GM18873 (cell line): ENCODE data around the gene CDC45.
"Not testable (repeated sequence)": the region's sequence is repeated elsewhere in the genome, so short reads cannot be mapped to it uniquely, and the experiment has no call there.

Source experiments
- ATAC-seq: cut with Tn5 transposase; IDR thresholded peaks from one replicate; pipeline ENCODE4 v1.9.1; 2021; ENCODE audit warnings: mild to moderate bottlenecking, moderate library complexity, moderate number of reproducible peaks; ENCODE audit not compliant: unreplicated experiment, low FRiP score

The CDC45 gene, protein sequence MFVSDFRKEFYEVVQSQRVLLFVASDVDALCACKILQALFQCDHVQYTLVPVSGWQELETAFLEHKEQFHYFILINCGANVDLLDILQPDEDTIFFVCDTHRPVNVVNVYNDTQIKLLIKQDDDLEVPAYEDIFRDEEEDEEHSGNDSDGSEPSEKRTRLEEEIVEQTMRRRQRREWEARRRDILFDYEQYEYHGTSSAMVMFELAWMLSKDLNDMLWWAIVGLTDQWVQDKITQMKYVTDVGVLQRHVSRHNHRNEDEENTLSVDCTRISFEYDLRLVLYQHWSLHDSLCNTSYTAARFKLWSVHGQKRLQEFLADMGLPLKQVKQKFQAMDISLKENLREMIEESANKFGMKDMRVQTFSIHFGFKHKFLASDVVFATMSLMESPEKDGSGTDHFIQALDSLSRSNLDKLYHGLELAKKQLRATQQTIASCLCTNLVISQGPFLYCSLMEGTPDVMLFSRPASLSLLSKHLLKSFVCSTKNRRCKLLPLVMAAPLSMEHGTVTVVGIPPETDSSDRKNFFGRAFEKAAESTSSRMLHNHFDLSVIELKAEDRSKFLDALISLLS

DNA sequence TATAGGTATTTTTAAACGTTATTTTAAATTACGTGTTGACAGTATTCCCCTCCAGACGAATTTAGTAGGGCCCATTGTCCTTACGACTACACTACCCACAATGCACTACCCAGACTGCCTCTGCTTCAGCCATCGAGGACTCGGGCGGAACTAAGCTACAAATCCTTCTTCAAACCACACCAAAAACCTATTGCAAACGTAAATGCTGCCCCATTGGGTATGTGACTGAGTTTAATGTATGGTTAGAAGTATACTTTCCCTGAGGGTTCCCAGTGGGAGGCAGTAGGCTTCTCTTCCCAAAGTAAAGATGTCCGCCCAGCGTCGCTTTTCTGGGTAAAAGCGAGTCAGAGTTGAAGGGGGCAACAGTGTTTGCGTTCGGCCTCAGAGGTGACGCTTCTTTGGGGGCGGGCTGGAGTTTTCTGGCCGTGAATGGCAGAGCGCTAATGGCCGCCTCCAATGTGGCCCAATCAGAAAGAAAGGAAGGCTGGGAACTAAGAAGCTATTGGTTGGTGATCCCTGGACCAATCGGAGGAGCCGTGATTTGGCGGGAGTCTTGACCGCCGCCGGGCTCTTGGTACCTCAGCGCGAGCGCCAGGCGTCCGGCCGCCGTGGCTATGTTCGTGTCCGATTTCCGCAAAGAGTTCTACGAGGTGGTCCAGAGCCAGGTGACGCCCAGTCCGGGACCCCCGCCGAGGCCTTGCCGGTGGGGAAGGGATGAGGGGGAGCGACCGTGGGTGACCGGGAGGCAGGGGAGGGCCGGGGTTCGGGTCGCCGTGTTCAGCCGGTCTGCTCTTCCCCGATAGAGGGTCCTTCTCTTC is at the start of gene CDC45:
CDC45 (plus strand) TSS at position 566 of the 818 bp plus-strand sequence; CDS start at position 615, 49 bp downstream.
- peak; percentile 70 for ATAC-seq

DNA sequence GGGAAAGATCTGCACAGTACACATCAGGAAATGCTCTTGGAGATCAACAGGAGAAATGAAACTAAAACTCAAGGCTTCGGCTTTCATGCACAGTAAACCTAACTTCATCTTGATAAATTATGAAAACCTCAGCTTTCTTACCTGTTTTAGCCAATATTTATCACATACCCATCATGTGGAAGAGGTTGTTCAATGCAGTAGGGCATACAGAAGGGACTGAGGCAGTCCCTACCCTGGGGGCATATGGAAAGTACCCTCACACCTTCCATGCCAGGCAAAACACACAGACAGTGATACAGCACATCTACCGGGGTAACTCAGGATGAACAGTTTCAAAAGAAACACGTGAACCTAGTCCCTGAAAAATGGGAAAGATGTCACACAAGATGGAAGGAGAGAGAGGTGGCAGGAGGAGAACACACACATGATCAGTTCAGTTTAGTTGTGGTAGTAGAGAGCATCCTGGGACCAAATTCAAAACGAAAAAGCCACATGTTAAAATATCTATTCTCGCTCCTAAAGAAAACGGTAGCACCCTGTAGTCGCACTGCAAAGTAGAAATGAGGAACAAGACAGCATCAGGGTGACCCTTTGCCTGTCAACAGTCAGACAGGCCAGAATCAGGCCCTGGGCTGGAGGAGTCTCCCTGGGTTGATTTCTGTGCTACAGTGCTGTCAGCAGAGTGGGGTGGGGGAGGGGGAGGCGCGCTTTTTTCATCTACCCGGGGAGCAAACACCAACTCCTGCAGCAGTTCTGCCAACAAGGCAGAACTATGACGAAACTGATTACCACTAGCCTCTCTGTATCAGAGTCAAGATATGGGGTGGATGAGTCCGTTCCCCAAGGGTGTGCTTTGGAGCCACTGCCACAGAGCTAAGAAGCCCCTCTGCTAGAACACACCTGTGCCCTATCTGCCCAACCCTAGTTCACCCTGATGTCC is 49.5 kb upstream of the CDC45 start:
- no peak for ATAC-seq

DNA sequence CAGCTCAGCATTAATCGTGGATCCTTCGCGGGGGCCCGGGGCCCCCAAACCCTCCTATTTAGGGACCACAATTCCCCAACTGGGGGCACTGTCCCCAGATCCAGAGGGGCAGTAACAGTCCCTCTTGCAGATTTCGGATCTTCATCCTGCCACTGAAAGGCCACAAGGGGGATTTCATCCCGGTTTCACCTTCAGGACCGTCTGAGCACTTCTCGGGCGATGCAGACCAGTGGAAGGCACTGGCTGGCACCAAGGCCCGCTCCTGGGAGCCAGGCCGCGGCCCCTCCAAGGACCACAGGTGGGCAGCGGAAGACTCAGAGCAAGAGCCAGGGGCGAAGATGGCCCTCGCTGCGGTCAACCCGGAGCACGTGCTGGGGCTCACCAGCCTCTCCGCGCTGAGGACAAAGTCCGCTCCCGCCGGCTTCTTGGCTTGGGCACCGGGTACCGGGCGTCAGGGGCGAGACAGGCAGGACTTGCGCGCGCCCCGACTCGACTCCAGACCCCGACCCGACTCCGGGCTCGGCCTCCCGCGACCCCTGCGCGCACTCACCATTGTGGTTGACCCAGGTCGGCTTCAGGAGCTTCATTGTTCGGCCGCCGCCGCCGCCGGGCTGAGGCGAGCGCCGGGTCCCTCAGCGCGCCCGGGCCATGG is 48.7 kb upstream of the CDC45 start:
- no peak for ATAC-seq

DNA sequence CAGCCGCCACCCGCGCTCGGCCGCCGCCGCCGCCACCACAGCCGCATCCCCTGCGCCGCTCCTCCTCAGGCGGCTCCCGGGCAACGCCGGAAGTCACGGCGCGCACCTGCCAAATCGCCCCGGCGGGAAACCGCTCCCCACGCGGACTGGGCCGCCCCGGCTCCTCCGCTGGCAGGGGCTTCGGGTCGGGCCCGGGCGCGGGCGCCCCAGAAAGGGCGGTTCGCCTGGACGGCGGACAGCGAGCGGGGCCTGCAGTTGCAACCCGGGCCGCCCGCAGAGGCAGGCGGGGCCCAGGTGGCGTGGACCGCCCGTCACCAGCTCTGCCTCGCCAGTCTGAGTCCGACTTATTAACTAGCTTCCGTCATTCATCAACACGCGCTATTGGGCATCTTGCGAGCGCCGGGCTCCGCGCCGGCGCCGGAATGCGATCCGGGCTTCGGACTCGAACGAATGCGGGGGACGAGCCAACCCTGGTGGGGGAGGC is 48.0 kb upstream of the CDC45 start, which contains the start of gene HIRA:
HIRA (minus strand) TSS at position 85 of the 484 bp plus-strand sequence. CDS start 257 bp downstream, outside the sequence.
- peak; percentile 37 for ATAC-seq

DNA sequence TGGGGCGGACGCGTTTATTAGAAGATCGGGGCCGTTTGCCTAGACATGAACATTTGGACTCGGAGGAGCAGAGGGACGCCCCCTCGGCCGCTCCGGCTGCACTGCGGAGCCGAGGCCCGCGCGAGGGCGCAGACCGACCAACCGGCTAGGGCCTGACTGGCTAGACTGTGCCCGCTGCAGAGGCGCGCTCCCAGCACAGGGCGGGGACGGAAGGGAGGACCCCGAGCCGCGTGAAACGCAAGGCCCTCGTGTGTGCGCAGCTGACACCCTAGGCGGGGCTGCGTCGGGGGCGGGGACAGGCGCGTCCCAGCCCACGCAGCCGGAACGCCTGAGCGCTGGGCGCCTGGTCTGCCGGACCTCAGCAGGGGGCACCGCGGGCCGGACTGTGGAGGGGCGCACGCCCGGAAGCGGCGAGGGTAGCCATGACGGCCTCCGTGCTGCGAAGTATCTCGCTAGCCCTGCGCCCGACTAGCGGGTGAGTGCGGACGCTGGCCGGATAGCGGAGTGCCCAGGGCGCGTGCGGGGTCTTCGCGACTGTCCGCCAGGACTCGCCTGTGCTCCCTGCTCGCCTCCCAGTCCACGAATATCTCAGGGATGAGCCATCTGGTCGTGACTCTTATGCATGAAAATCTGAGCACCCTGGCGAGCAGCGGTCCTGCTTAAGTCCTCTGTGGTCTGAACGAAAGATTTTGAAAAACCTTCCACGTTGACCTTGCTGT is 47.4 kb upstream of the CDC45 start, which contains the start of gene MRPL40:
MRPL40 (plus strand) TSS at position 413 of the 719 bp plus-strand sequence; CDS start at position 423, 10 bp downstream.
- ATAC-seq, result peak; percentile 52

DNA sequence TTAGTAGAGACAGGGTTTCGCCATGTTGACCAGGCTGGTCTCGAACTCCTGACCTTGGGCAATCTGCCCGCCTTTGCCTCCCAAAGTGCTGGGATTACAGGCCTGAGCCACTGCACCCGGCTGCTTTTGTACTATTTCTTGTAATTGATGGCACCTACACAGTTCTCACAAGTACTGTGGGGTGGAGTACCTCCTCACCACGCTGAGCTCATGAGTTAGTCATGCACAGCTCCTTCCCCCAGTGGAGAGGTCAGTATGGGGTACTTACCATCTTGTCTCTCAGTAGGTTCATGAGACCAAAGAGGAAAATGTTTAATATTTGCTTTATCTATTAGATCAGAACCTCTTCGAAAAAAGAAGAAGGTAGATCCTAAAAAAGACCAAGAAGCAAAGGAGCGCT is 45.3 kb upstream of the CDC45 start:
- ATAC-seq, result no peak

DNA sequence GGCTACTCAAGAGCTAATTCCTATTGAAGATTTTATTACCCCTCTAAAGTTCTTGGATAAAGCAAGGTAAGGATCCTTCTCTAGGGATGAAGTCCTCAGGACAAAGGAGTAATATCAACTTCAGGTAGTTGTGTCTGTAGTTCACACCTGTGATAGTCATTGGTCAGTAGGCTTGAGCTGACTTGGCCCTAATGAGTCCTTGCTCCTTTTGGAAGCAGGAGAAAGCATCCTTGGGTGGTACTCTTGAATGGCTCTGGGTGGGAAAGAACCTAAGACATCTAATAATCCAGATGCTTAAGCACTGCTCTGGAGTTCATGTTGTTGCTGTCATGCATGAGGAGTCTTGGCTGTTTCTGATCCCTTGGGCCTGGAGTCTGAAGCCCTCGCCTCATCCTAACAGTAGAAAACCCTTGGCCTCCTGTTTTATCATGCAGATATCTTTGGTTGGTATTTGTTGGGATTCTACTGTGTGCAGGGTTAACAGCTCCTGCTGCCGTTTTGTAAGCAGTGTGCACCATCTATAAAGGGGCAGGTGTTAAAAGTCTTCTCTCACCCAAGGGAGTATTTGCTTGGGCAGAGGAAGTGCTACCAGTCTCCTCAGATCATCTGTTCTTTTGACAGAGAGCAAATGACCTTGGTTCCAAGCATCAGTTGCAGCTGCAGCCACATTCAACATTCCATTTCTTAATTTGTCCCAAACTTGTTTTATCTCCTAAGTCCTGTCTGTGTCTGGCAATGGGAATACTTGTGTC is 44.7 kb upstream of the CDC45 start:
- ATAC-seq, result no peak

DNA sequence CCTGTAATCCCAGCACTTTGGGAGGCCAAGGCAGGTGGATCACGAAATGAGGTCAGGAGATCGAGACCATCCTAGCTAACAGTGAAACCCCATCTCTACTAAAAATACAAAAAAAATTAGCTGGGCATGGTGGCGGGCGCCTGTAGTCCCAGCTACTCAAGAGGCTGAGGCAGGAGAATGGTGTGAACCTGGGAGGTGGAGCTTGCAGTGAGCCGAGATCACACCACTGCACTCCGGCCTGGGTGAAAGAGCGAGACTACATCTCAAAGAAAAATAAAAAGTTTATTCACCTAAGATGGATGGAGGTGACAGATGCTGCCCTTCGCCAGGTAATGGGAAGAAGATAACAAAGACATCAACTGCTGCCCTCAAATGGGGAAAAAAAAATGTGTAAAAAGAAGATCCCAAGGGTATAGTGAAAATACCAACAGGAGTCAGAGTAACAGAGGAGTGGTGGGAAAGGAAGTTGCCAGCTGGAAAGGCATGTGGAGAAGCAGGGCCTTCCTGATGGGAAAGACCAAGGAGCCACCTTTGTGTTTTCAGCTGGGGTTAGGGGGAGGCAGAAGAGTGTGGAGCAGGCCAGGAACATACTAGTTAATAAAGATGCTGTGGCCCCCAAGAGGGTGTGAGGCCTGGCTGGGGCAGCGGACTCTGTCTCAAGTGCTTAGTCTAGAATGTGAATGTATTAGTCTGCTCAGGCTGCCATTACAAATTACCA is 43.1 kb upstream of the CDC45 start:
- ATAC-seq, result not testable (repeated sequence)

DNA sequence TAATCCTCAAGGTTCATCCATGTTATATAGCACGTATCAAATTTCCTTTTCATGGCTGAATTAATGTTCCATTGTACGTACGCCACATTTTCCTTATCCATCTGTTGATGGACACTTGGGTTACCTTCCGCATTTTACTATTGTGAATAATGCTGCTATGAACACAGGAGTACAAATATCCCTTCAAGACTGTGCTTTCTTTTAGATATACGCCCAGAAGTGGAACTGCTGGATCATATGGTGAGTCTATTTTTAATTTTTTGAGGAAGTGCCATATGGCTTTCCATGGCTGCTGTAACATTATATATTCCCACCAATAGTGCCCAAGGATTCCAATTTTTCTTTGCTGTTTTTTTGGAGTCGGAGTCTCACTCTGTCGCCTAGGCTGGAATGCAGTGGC is 41.4 kb upstream of the CDC45 start:
- ATAC-seq, result no peak

DNA sequence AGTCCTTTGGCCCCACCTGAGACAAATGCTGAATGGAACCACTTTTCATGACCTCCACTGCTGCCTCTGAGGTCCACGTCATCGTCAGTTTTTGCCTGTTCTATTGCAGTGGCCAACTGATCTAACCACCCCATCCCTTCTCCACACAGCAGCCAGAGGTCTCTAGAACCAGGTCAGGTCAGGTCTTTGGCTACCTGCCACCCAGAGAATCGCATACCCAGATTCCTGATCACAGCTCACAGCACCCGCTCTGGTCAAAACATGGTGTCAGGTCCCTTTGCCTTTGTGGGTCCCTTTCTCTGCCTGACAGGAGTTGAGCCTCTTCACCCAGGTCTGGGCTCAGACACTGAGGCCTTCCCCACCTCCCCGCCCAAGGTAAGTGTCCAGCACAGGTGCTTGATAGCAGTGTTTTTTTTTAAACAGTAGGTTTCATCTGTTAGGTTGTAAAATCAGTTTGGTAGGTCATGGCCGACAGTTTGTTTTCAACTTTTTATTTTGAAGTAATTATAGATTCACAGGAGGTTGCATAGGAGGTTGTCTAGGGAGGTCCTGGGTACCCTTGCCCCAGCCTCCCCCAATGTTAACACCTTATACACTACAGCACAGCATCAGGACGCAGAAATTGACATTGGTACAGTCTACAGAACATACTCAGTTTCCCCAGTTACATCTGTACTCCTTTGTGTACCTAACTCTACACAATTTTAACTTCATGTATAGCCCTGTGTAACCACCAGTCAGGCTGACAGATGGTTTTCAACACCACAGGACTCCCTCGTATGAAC is 39.1 kb upstream of the CDC45 start:
- no peak for ATAC-seq

DNA sequence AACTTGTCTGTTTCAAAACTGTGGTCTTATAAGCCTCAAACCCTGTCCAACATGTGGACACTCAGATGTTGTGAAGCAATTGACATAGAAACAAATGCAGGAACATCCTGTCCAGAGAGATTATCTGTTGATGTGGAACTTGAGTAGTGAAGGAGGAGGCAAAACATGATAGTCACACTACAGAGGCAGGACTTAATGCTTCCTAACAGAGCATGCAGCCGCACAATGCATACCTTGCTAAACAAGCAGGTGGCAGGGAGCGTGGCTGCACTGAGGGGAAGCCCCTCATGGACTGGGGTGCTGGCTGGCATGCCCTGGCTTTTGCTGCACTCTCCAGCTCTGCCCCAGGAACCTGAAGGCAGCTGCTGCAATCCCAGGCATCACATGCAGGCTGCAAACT is 37.6 kb upstream of the CDC45 start:
- ATAC-seq, result no peak

DNA sequence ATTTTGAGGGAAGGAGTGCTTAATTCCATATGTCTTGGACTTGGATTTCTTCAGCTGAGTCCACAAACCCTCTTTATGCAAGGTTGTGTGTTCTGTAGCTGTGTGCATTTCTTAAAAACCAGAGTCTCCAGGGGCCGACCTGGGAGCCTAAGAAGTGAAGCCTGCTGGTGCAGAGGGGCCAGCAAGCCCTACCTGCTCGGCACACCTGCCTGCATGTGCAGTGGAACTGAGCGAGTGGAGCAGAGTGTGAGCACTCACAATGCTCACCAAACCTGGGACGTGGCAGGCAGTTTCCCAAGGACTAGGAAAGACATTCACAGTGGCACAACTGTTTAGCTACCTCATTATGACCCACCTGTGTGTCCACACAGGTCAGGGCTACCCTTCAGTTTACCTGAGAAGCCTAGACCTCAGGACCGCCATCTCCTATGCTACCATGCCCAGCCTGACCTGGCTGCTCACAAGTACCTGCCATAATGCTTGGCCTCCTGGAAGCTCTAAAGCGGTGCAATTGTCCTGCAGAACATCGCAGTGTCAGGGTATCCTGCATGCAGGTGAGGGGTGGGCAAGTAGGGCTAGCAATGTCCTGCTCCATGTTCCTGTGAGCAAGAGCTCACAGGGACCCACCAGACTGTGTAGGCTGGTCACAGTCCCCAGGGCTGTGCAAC is 36.0 kb upstream of the CDC45 start:
- ATAC-seq, result no peak

DNA sequence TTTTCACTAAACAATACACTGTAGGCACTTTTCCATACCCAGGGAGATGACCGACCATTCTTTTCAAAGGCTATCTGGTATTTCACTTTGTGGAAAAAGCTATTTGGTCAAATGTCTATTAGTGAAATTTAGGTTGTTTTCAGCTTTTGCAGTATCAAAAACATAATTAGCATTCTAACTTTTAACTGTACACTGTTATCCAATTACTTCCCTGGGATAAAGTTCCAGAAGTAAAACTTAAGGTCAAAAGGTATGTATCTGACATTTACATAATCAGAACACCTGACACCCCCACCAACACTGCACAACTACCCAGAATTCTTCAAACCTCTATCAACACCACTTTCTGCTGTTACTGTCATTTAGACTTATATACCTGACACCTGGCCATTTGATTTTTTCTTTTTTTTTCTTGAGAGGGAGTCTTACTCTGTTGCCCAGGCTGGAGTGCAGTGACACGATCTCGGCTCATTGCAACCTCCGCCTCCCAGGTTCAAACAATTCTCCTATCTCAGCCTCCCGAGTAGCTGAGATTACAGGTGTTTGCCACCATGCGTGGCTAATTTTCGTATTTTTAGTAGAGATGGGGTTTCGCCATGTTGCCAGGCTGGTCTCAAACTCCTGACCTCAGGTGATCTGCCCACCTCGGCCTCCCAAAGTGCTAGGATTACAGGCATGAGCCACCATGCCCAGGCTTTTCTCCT is 34.3 kb upstream of the CDC45 start:
- ATAC-seq, result not testable (repeated sequence)

DNA sequence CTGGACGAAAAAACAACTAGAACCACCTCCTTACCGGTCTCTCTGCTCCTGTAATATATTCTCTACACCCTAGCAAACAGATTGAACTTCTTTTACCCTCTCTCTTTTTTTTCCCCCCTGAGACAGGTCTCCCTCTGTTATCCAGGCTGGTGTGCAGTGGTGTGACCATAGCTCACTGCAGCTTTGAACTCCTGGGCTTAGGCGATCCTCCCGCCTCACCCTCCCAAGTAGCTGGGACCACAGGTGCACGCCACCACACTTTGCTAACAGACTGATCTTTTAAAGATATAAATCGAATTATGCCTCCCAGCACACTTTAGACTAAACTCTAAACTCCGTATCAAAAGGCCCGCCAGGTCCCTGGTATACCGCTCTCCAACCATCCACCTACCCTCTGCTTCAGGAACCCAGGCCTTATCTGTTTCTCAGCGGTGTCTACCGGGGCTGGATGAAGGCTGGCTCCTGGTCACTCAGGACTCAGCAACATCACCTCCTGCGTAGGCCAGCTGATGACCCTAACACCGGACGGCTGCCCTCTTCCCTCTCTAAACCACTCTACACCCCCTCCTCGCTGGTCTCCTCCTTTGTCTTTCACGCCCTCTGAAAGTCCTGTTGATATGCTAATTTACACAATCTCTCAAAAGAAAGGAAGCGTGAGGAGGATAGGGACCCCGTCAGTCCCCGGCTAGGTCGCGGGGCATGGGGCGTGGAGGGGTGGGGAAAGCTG is 33.0 kb upstream of the CDC45 start:
- ATAC-seq, result no peak
